ENCODE measurements around the gene ATP8B3. TPM values are rescaled to one million over a fixed set of nuclear protein-coding genes. Genes with fewer than 3 reads are reported as not detected.
A peak's percentile ranks its signal among the peaks of the same experiment; 100 is the strongest.

The ATP8B3 gene
- total RNA-seq, 1 donor from 2014 or later: 2.5 TPM

GRCh38 chr19:1779574-1779973 is 32.5 kb downstream of the ATP8B3 start:
- no peak for DNase-seq
- no peak overlapping the region for H3K27ac Mint-ChIP-seq (ENCODE audit: unreplicated experiment)
- peaks cover 22% of the 10 kb centered on the region for H3K27me3 Mint-ChIP-seq (ENCODE audit: unreplicated experiment)
- no peak for TF ChIP-seq CTCF (IDR thresholded peaks at IDR 0.05; ENCODE audit: partially characterized antibody, unreplicated experiment)
- H3K4me3 Mint-ChIP-seq (ENCODE audit: unreplicated experiment): peak overlapping the region; percentile 7
- H3K36me3 Mint-ChIP-seq (ENCODE audit: unreplicated experiment): peaks cover 7% of the 10 kb centered on the region
- peaks cover 7% of the 10 kb centered on the region for H3K9me3 Mint-ChIP-seq (ENCODE audit: unreplicated experiment)
- peaks cover 9% of the 10 kb centered on the region for H3K4me1 Mint-ChIP-seq (ENCODE audit: low read depth, unreplicated experiment)

- Mint-ChIP-seq H3K9me3 (ENCODE audit: unreplicated experiment) (peaks cover 12% of the 10 kb centered on the region), H3K36me3 (ENCODE audit: unreplicated experiment) (peaks cover 11% of the 10 kb centered on the region), H3K4me1 (ENCODE audit: low read depth, unreplicated experiment) (peaks cover 10% of the 10 kb centered on the region), H3K27me3 (ENCODE audit: unreplicated experiment) (peaks cover 39% of the 10 kb centered on the region), H3K27ac (ENCODE audit: unreplicated experiment) (peak overlapping the region; percentile 49), H3K4me3 (ENCODE audit: unreplicated experiment) (no peak overlapping the region)
- no peak for TF ChIP-seq CTCF (IDR thresholded peaks at IDR 0.05; ENCODE audit: partially characterized antibody, unreplicated experiment)
- no peak for DNase-seq
These were observed 34.9 kb downstream of the ATP8B3 start for GRCh38 chr19:1777149-1777548.

- TF ChIP-seq CTCF (IDR thresholded peaks at IDR 0.05; ENCODE audit: partially characterized antibody, unreplicated experiment): no peak
- H3K27me3 Mint-ChIP-seq (ENCODE audit: unreplicated experiment): peaks cover 39% of the 10 kb centered on the region
- peaks cover 11% of the 10 kb centered on the region for H3K36me3 Mint-ChIP-seq (ENCODE audit: unreplicated experiment)
- H3K27ac Mint-ChIP-seq (ENCODE audit: unreplicated experiment): peak overlapping the region; percentile 49
- H3K4me1 Mint-ChIP-seq (ENCODE audit: low read depth, unreplicated experiment): peaks cover 10% of the 10 kb centered on the region
- no peak for DNase-seq
- H3K9me3 Mint-ChIP-seq (ENCODE audit: unreplicated experiment): peaks cover 12% of the 10 kb centered on the region
- H3K4me3 Mint-ChIP-seq (ENCODE audit: unreplicated experiment): no peak overlapping the region
These were observed 35.4 kb downstream of the ATP8B3 start for GRCh38 chr19:1776606-1777147.

- TF ChIP-seq CTCF (IDR thresholded peaks at IDR 0.05; ENCODE audit: partially characterized antibody, unreplicated experiment): no peak
- H3K4me3 Mint-ChIP-seq (ENCODE audit: unreplicated experiment): no peak overlapping the region
- H3K4me1 Mint-ChIP-seq (ENCODE audit: low read depth, unreplicated experiment): peaks cover 10% of the 10 kb centered on the region
- DNase-seq: no peak
- no peak overlapping the region for H3K27ac Mint-ChIP-seq (ENCODE audit: unreplicated experiment)
- H3K27me3 Mint-ChIP-seq (ENCODE audit: unreplicated experiment): peaks cover 39% of the 10 kb centered on the region
- H3K36me3 Mint-ChIP-seq (ENCODE audit: unreplicated experiment): peaks cover 15% of the 10 kb centered on the region
- H3K9me3 Mint-ChIP-seq (ENCODE audit: unreplicated experiment): peaks cover 12% of the 10 kb centered on the region
These were observed 36.0 kb downstream of the ATP8B3 start for GRCh38 chr19:1775951-1776605.
